GM21786 (cell line): Measurements from ENCODE around the gene EPB41L3.

Experiments
- ATAC-seq: cut with Tn5 transposase; IDR thresholded peaks from one replicate; pipeline ENCODE4 v1.9.1; 2021; ENCODE audit not compliant: unreplicated experiment

EPB41L3 gene

DNA sequence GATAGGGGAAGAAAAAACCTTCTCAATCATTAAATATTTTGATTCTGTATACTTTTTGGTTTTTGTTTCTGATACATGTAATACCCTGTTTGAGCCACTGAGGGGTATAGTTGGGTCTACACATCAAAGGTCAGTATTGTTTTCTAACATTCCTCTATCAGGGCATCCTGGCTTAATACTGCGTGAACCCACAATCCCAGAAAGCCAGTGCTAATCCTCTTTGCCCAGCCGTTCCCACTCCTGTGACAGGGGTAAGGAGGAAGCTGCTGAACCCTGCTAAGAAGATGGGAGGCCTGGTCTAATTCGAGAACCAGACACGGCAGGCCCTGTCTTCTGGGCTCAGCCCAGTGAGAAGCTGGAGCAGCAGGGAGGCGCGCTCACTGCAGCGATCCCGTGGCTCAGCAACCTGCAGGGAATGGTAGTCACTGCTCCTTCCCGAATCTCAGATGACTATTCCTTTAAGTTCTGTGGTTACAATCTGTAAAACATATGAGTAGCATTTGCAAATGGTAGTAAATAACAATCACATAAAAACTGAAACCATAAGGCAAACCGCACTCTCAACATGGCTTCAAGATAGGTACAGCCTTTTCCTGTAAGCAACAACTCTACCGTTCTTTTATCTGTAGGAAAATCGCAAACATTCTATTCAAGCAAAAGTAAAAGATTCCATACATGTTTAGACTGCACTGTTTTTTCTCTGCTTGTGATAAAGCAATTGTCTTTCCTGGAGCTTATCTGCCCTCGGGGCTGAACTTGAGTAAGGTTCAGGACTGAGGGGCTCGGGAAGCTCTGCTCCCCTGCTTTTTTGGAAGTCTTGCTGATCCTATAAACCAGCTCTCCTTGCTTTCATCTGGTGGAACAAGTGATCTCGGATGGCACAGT, 87.0 kb downstream of the EPB41L3 start:
- ATAC-seq, result peak; percentile 57

GRCh38 chr18:5455674-5456073, 88.1 kb downstream of the EPB41L3 start:
- ATAC-seq, result no peak

GRCh38 chr18:5452943-5453443, 90.8 kb downstream of the EPB41L3 start:
- ATAC-seq, result no peak

DNA sequence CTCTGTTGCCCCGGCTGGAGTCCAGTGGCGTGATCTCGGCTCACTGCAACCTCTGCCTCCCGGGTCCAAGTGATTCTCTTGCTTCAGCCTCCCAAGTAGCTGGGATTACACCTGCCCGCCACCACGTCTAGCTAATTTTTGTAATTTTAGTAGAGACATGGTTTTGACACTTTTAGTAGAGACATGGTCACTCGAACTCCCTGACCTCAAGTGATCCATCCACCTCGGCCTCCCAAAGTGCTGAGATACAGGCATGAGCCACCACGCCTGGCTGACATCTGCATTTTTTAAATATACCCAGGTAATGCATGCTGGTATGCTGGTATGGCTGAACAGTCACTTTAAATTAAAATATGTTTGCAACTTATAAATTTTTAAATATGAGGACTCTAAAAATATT, 91.9 kb downstream of the EPB41L3 start:
- ATAC-seq, result no peak

GRCh38 chr18:5451150-5451549, 92.6 kb downstream of the EPB41L3 start:
- no peak for ATAC-seq

- no peak for ATAC-seq
These were observed 93.8 kb downstream of the EPB41L3 start for GRCh38 chr18:5449858-5450509.

- no peak for ATAC-seq
These were observed 96.4 kb downstream of the EPB41L3 start for GRCh38 chr18:5447442-5447841.

GRCh38 chr18:5444847-5445246, 99.0 kb downstream of the EPB41L3 start:
- ATAC-seq, result no peak

GRCh38 chr18:5444269-5444668, 99.5 kb downstream of the EPB41L3 start:
- ATAC-seq, result no peak

DNA sequence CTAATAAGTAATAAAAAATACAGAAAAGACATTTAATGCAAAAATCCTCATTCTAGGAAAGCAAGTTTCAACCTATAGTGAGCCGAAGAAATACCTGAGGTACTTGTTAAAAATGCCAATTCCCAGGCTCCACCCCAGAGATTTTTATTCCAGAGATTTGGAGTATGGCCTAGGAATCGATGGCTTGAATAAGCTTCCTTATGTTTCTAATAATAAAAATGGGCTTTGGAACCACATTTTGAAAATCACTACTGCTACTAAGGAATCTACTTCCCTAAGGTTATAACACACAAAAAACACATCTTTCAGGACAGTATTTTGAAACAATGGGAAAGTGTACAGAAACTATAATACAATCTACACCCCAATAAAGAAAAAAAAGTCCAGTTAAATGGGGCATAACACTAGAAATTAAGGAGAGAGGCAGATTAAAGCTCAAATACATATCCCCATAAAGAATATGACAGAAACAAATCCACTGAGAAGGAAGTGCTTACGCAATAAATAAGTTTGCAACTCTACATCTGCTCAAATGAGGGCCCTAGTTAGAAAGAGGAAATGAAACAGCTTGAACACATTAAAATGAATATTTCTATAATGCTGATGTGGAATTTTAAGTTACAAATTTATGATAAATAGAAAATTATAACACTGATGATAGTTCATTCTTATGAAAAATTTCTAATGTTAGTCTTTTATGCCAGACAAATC, 103.7 kb downstream of the EPB41L3 start:
- peak; percentile 47 for ATAC-seq

DNA sequence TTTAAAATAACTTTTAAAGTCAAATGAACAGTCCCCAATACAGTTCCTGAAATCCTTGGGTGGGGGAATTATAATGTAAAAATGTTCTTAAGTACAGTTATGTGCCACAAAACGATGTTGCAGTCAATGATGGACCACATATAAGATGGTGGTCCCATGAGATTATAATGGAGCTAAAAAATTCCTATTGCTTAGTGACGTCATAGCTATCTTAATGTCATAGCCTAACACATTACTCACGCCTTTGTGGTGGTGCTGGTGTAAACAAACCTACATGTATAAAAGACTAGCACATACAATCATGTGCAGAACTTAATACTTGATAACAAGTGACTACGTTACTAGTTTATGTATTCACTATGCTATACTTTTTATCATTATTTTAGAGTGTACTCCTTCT, 109.4 kb downstream of the EPB41L3 start:
- no peak for ATAC-seq

- no peak for ATAC-seq
These were observed 111.8 kb downstream of the EPB41L3 start for GRCh38 chr18:5431836-5432575.

DNA sequence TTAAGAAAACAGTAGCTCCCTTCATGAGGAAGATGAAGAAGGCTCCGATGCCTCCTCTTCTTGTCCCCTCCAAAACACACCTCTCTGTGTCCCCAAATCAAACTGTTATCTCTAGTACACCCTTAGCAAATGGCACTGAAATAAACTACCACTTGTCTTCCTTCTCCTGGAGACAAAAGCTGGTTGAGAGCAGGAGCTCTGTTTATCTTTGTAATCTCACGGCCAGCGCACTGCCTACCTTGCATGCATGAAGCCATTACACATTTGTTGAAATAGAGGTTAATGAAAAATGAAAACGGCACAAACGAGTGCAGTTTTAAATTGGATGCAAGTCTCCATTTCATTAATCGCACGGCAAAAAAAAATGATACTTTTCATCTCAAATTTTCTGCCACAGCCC, 113.7 kb downstream of the EPB41L3 start:
- no peak for ATAC-seq

- no peak for ATAC-seq
These were observed 114.1 kb downstream of the EPB41L3 start for GRCh38 chr18:5429681-5430080.

DNA sequence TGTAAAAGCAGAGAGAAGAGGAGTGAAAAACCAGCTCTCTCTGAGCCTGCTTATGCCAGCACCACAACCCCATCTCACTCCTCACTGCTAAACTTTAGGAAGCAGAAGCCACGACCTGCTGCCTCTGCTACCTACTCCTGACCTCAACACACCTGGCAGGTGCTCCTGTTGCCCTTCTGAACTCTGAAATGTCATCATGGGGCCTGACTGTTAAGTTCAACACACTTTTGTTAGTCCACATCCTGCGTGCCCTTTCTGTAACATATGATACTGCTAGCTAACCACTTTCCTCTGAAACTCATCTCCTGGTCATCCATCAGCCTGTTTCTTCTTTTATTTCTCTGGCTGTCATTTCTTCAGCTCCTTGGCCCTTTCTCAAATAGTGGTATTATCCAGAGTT, 118.1 kb downstream of the EPB41L3 start:
- ATAC-seq, result no peak

GRCh38 chr18:5424903-5425664, 118.7 kb downstream of the EPB41L3 start:
- no peak for ATAC-seq

DNA sequence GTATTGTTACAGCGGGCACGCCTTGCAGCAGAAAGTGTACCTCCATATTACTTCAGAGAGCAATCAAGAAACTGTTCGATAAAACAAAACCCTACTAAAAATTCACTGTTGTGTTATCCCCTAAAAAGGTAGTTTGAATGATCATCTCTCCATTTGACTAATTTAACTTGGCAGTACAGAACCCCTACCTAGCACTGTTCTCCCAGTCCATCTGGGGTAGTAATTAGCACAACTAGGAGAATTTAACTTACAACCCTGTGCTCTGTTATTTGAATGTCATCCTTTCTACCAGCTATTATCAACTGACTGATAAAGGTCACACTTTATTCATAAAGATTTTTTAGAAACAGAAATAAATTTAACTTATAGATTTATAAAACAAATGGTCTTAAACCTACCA, 121.2 kb downstream of the EPB41L3 start:
- ATAC-seq, result no peak

GRCh38 chr18:5421981-5422380, 121.8 kb downstream of the EPB41L3 start:
- no peak for ATAC-seq

DNA sequence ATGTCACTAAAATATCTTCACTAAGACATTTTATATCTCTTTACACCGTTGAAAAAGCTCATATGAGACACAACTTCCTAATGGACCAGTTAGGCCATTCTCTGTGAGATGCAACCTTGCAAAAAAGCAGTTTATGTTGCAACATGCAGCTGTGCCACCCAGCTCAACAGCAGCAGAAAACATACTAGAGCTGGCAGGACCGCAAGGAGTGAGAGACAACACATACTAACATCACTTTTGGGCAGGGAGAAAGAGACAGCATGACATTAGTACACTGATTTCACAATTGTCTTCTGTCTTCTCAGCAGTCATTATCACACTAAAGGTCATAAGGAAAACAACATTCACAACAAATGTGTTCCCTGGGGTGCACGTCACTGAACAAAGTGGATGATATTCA, 122.9 kb downstream of the EPB41L3 start:
- no peak for ATAC-seq

GRCh38 chr18:5419601-5420000, 124.2 kb downstream of the EPB41L3 start:
- ATAC-seq, result no peak
